Lower leg skin (tissue), 3 donors: ENCODE measurements around the gene ZBTB49.

Source experiments
- POLR2A ChIP-seq, 2 donors: fragments of 450-650 bp; IDR thresholded peaks; one replicate each; pipeline ENCODE4 v1.6.1; 2016 to 2017; ENCODE audit warnings: antibody characterized with exemption in 2 of 2, mild to moderate bottlenecking in 1 of 2, moderate library complexity in 1 of 2
- TF ChIP-seq, protein P1 (sequence below), 3 donors: fragments of 450-650 bp; IDR thresholded peaks; one replicate each; pipeline ENCODE4 v1.5.1; 2016; ENCODE audit warnings: antibody characterized with exemption in 3 of 3, mild to moderate bottlenecking in 3 of 3, moderate library complexity in 2 of 3

DNA sequence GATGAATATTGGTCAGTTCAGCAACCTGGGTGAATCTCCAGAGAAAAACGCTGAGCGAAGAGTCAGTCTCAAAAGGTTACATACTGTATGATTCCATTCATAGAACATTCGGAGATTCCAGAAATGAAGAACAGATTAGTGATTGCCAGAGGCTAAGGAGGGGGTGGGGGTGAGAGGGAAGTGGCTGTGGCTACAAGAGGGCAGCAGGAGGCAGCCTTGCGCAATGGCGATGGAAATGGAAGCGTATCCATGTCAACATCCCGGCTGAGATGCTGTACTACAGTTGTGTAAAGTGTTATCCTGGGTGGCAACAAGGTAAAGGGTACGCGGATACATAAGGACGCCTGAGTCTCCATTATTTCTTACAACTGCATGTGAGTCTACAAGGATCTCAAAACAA is 18.1 kb upstream of the ZBTB49 start:
- TF ChIP-seq, protein P1, sequence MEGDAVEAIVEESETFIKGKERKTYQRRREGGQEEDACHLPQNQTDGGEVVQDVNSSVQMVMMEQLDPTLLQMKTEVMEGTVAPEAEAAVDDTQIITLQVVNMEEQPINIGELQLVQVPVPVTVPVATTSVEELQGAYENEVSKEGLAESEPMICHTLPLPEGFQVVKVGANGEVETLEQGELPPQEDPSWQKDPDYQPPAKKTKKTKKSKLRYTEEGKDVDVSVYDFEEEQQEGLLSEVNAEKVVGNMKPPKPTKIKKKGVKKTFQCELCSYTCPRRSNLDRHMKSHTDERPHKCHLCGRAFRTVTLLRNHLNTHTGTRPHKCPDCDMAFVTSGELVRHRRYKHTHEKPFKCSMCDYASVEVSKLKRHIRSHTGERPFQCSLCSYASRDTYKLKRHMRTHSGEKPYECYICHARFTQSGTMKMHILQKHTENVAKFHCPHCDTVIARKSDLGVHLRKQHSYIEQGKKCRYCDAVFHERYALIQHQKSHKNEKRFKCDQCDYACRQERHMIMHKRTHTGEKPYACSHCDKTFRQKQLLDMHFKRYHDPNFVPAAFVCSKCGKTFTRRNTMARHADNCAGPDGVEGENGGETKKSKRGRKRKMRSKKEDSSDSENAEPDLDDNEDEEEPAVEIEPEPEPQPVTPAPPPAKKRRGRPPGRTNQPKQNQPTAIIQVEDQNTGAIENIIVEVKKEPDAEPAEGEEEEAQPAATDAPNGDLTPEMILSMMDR (IDR thresholded peaks at IDR 0.05), result no peak
- no peak for TF ChIP-seq POLR2A (IDR thresholded peaks at IDR 0.05)
